H9 (cell line): ENCODE data around the gene EID1. TPM values are rescaled to one million over a fixed set of nuclear protein-coding genes. Genes with fewer than 3 reads are reported as not detected.

ENCODE experiments used
- DNase-seq: peaks from one replicate; pipeline ENCODE4 v3.0.0-alpha.2; 2017
- H2AFZ ChIP-seq: one replicate; pipeline ENCODE4 v1.6.1; 2013; ENCODE audit warnings: mild to moderate bottlenecking, low read length, control low read depth, moderate library complexity
- H2AK5ac ChIP-seq: 2 replicates; pipeline ENCODE4 v1.6.1; 2013; ENCODE audit warnings: low read length, control low read depth, mixed read lengths; ENCODE audit not compliant: insufficient read length
- H2BK120ac ChIP-seq: one replicate; pipeline ENCODE4 v1.6.1; 2013; ENCODE audit warnings: low read depth, mild to moderate bottlenecking, low read length, control low read depth, inconsistent platforms; ENCODE audit not compliant: poor library complexity, severe bottlenecking
- H2BK12ac ChIP-seq: 2 replicates; pipeline ENCODE4 v1.6.1; 2013; ENCODE audit warnings: low read length, control low read depth, mixed read lengths, low read depth; ENCODE audit not compliant: insufficient read length
- H2BK15ac ChIP-seq: 2 replicates; pipeline ENCODE4 v1.6.1; 2013; ENCODE audit warnings: low read depth, low read length, control low read depth
- H2BK20ac ChIP-seq: one replicate; pipeline ENCODE4 v1.6.1; 2013; ENCODE audit warnings: low read depth, mild to moderate bottlenecking, low read length, control low read depth, inconsistent platforms; ENCODE audit not compliant: poor library complexity, severe bottlenecking
- H2BK5ac ChIP-seq: 2 replicates; pipeline ENCODE4 v1.6.1; 2013; ENCODE audit warnings: low read length, control low read depth, mixed read lengths; ENCODE audit not compliant: insufficient read length
- H3K14ac ChIP-seq: 2 replicates; pipeline ENCODE4 v1.6.1; 2013; ENCODE audit warnings: low read length, control low read depth; ENCODE audit not compliant: insufficient read depth
- H3K18ac ChIP-seq: 2 replicates; pipeline ENCODE4 v1.6.1; 2013; ENCODE audit warnings: low read depth, mild to moderate bottlenecking, mixed read lengths, low read length, control low read depth; ENCODE audit not compliant: insufficient read length
- H3K23ac ChIP-seq: 2 replicates; pipeline ENCODE4 v1.6.1; 2013; ENCODE audit warnings: low read length, control low read depth, mixed read lengths, low read depth; ENCODE audit not compliant: insufficient read length
- H3K23me2 ChIP-seq: 2 replicates; pipeline ENCODE4 v1.6.1; 2013; ENCODE audit warnings: low read depth, mild to moderate bottlenecking, mixed read lengths, low read length, control low read depth; ENCODE audit not compliant: insufficient read length, poor library complexity, severe bottlenecking
- H3K27ac ChIP-seq: 2 replicates; pipeline ENCODE4 v1.5.1; 2013; ENCODE audit warnings: low read length, control low read depth, mixed read lengths, low read depth; ENCODE audit not compliant: insufficient read length
- H3K27me3 ChIP-seq: 2 replicates; pipeline ENCODE4 v1.6.1; 2013; ENCODE audit warnings: low read length, control low read depth, inconsistent platforms; ENCODE audit not compliant: insufficient read depth
- H3K4ac ChIP-seq: 2 replicates; pipeline ENCODE4 v1.6.1; 2013; ENCODE audit warnings: low read depth, mild to moderate bottlenecking, control low read depth, inconsistent platforms, low read length, moderate library complexity
- H3K4me1 ChIP-seq: 2 replicates; pipeline ENCODE4 v1.6.1; 2013; ENCODE audit warnings: low read length, control low read depth, inconsistent platforms; ENCODE audit not compliant: insufficient read depth
- H3K4me2 ChIP-seq: 2 replicates; pipeline ENCODE4 v1.6.1; 2013; ENCODE audit warnings: low read length, control low read depth, mixed read lengths; ENCODE audit not compliant: insufficient read length, insufficient read depth
- H3K56ac ChIP-seq: 2 replicates; pipeline ENCODE4 v1.6.1; 2013; ENCODE audit warnings: low read depth, mild to moderate bottlenecking, mixed read lengths, low read length, control low read depth; ENCODE audit not compliant: insufficient read length
- H3K79me1 ChIP-seq: 2 replicates; pipeline ENCODE4 v1.6.1; 2013; ENCODE audit warnings: low read depth, mild to moderate bottlenecking, moderate library complexity, low read length, control low read depth, inconsistent platforms; ENCODE audit not compliant: insufficient read depth, poor library complexity, severe bottlenecking
- H3K79me2 ChIP-seq: 2 replicates; pipeline ENCODE4 v1.6.1; 2013; ENCODE audit warnings: low read length, control low read depth, inconsistent platforms; ENCODE audit not compliant: insufficient read depth
- H3K9ac ChIP-seq: 2 replicates; pipeline ENCODE4 v1.6.1; 2013; ENCODE audit warnings: low read length, control low read depth, mixed read lengths; ENCODE audit not compliant: insufficient read length; ENCODE audit errors: extremely low read depth
- H3K9me3 ChIP-seq: one replicate; pipeline ENCODE4 v1.6.1; 2013; ENCODE audit warnings: low read depth, low read length, inconsistent platforms; ENCODE audit not compliant: control insufficient read depth
- H3T11ph ChIP-seq: one replicate; pipeline ENCODE4 v1.6.1; 2013; ENCODE audit warnings: mild to moderate bottlenecking, low read length, control low read depth, inconsistent platforms
- H4K20me1 ChIP-seq: one replicate; pipeline ENCODE4 v1.6.1; 2013; ENCODE audit not compliant: control insufficient read depth, insufficient read length, insufficient read depth
- H4K5ac ChIP-seq: 2 replicates; pipeline ENCODE4 v1.6.1; 2013; ENCODE audit warnings: low read depth, mild to moderate bottlenecking, mixed read lengths, low read length, control low read depth; ENCODE audit not compliant: insufficient read length
- H4K8ac ChIP-seq: replicated peaks from 2 replicates; pipeline ENCODE4 v1.6.1; 2013; ENCODE audit warnings: low read length, control low read depth, mixed read lengths, low read depth; ENCODE audit not compliant: insufficient read length
- H4K91ac ChIP-seq: 2 replicates; pipeline ENCODE4 v1.6.1; 2013; ENCODE audit warnings: low read depth, mild to moderate bottlenecking, moderate library complexity, mixed read lengths, low read length, control low read depth; ENCODE audit not compliant: insufficient read length
- H3K27ac Mint-ChIP-seq, 3 experiments: 2 replicates in 2 of 3; 3 replicates in 1 of 3; pipeline ENCODE4 v1.8.0; 2020 to 2021; ENCODE audit warnings: mixed read lengths in 3 of 3, mild to moderate bottlenecking in 1 of 3, moderate library complexity in 1 of 3
- H3K27me3 Mint-ChIP-seq: 2 replicates; pipeline ENCODE4 v1.8.0; 2021; ENCODE audit warnings: low read depth, mild to moderate bottlenecking, moderate library complexity, mixed read lengths
- H3K36me3 Mint-ChIP-seq, 3 experiments: 2 replicates in 2 of 3; 3 replicates in 1 of 3; pipeline ENCODE4 v1.8.0; 2020 to 2021; ENCODE audit warnings: low read depth in 3 of 3, mixed read lengths in 3 of 3; ENCODE audit not compliant: insufficient read depth in 1 of 3
- H3K4me1 Mint-ChIP-seq, 2 experiments: 2 replicates each; pipeline ENCODE4 v1.8.0; 2020; ENCODE audit warnings: mixed read lengths in 2 of 2
- H3K4me3 Mint-ChIP-seq, 2 experiments: 2 replicates in 1 of 2; 3 replicates in 1 of 2; pipeline ENCODE4 v1.8.0; 2020 to 2021; ENCODE audit warnings: mild to moderate bottlenecking in 2 of 2, mixed read lengths in 2 of 2, moderate library complexity in 1 of 2
- H3K9me3 Mint-ChIP-seq, 2 experiments: 2 replicates in 1 of 2; 3 replicates in 1 of 2; pipeline ENCODE4 v1.8.0; 2020; ENCODE audit warnings: mild to moderate bottlenecking in 2 of 2, mixed read lengths in 2 of 2, moderate library complexity in 1 of 2
- CTCF ChIP-seq: fragments of 200-600 bp; sonication (generic); conservative IDR thresholded peaks from 3 replicates; pipeline ENCODE4 v1.8.0; 2021; ENCODE audit warnings: antibody characterized with exemption, mild to moderate bottlenecking
- WGBS: extraction: QIAGEN DNeasy Blood & Tissue Kit; methylation state at CpG from one replicate; pipeline ENCODE4 v1.1.7; 2013; ENCODE audit warnings: missing lambda C conversion rate, low lambda C conversion rate, mixed read lengths; ENCODE audit not compliant: insufficient read length; ENCODE audit errors: extremely low coverage; 5-methylcytosine and 5-hydroxymethylcytosine counted together
- long read RNA-seq: library from polyadenylated mRNA; unstranded; transcript quantifications from one replicate; pipeline ENCODE4 v2.0.0, GENCODE V29; 2020
- total RNA-seq: library from RNA; stranded (reverse); gene quantifications from 2 replicates; pipeline ENCODE4 v1.2.1, GENCODE V29; 2021

Gene EID1
- 112 and 113 TPM in 2 replicates for total RNA-seq
- long read RNA-seq, transcript EID1-201 (1 exons, 2,298 nt): major isoform, 467 of 469 reads
- long read RNA-seq, partial matches to known transcripts: 0 of 469 reads
- long read RNA-seq, other reads (novel, unspliced or antisense): 2 of 469 reads

GRCh38 chr15:48877630-48878595 lies at the start of gene EID1:
TSS of gene EID1 (plus strand) at chr15:48878134. CDS start at chr15:48878177, 43 bp downstream.
- Histone ChIP-seq H3K9ac (peak within 1 kb of the TSS; percentile 58), H3T11ph (no peak within 1 kb of the TSS), H3K14ac (peak within 1 kb of the TSS; percentile 30), H3K79me1 (no peaks in the 10 kb centered on the region), H3K56ac (no peak within 1 kb of the TSS), H4K8ac (no peak within 1 kb of the TSS), H3K79me2 (peaks cover 4% of the 10 kb centered on the region; the same call in 1 of the 2 replicates), H3K23me2 (no peaks in the 10 kb centered on the region), H3K9me3 (no peaks in the 10 kb centered on the region), H4K91ac (no peak within 1 kb of the TSS), H2BK120ac (no peak within 1 kb of the TSS), H3K27me3 (no peaks in the 10 kb centered on the region), H3K23ac (no peak within 1 kb of the TSS), H2BK12ac (no peak within 1 kb of the TSS), H4K20me1 (no peaks in the 10 kb centered on the region), H3K4ac (no peak within 1 kb of the TSS; the same call in 1 of the 2 replicates), H3K27ac (peak within 1 kb of the TSS; percentile 38), H3K4me2 (peak within 1 kb of the TSS; percentile 54), H2BK5ac (no peak within 1 kb of the TSS), H3K4me1 (no peaks in the 10 kb centered on the region), H2AFZ (no peak within 1 kb of the TSS), H2AK5ac (no peak within 1 kb of the TSS), H3K18ac (peak within 1 kb of the TSS; percentile 25), H4K5ac (no peak within 1 kb of the TSS), H2BK20ac (no peak within 1 kb of the TSS), H2BK15ac (no peak within 1 kb of the TSS)
- Mint-ChIP-seq H3K9me3 (no peaks in the 10 kb centered on the region; a peak in 1 of 5 replicates), H3K4me1 (peaks cover 9 to 22% of the 10 kb centered on the region in 2 experiments), H3K27ac (peak within 1 kb of the TSS; percentile 99), H3K36me3 (peaks cover 0 to 7% (median 0%) of the 10 kb centered on the region in 3 experiments; a peak in 2 of 7 replicates), H3K27me3 (peaks cover 6% of the 10 kb centered on the region), H3K4me3 (peak within 1 kb of the TSS; percentile 97 to 98)
- peak; percentile 94 for DNase-seq
- WGBS: no CpG with 5 or more reads among the region's 58 CpGs
- no peak for TF ChIP-seq CTCF
